Measurements from ENCODE around the gene TOR1AIP2. TPM values are rescaled to one million over a fixed set of nuclear protein-coding genes. Genes with fewer than 3 reads are reported as not detected.

The TOR1AIP2 gene
- total RNA-seq (10 to 100 TPM; 49.4 to 77.4 (median 67.8) TPM), polyA plus RNA-seq (1 to 10 TPM; 4.6 to 9.1 (median 5.1) TPM)
- long read RNA-seq, donor 1, full-length matches to known transcripts = 2 of 2 reads
- long read RNA-seq, donor 1, partial matches to known transcripts = 0 of 2 reads
- long read RNA-seq, donor 1, other reads (novel, unspliced or antisense) = 0 of 2 reads
- long read RNA-seq, donor 2, full-length matches to known transcripts = 2 of 2 reads
- long read RNA-seq, donor 2, partial matches to known transcripts = 0 of 2 reads
- long read RNA-seq, donor 2, other reads (novel, unspliced or antisense) = 0 of 2 reads

- DNase-seq = peak; percentile 98
- Histone ChIP-seq H3K36me3 (peaks cover 0 to 32% (median 8%) of the 10 kb centered on the region in 6 donors), H3K27ac (peak within 1 kb of the TSS; percentile 48 to 86 (median 76)), H3K9me3 (no peaks in the 10 kb centered on the region), H3K4me3 (peak within 1 kb of the TSS; percentile 53 to 79 (median 70)), H3K27me3 (replicated peaks in 1 of 7) (no peaks in the 10 kb centered on the region), H3K4me1 (peaks cover 28 to 72% (median 57%) of the 10 kb centered on the region in 6 donors)
- intact Hi-C loops (cut with DNase I; ENCODE audit: low total_unique reads) = no loop called here
- WGBS, 5 donors = 3 to 5% (median 4%) methylated on average over 31 of the region's 31 CpGs
- TF ChIP-seq POLR2A (IDR thresholded peaks at IDR 0.05) (peak; percentile 75 to 93 (median 92)), POLR2AphosphoS5 (IDR thresholded peaks at IDR 0.05) (peak; percentile 99 to 100 (median 99))
- TF ChIP-seq, protein P1, sequence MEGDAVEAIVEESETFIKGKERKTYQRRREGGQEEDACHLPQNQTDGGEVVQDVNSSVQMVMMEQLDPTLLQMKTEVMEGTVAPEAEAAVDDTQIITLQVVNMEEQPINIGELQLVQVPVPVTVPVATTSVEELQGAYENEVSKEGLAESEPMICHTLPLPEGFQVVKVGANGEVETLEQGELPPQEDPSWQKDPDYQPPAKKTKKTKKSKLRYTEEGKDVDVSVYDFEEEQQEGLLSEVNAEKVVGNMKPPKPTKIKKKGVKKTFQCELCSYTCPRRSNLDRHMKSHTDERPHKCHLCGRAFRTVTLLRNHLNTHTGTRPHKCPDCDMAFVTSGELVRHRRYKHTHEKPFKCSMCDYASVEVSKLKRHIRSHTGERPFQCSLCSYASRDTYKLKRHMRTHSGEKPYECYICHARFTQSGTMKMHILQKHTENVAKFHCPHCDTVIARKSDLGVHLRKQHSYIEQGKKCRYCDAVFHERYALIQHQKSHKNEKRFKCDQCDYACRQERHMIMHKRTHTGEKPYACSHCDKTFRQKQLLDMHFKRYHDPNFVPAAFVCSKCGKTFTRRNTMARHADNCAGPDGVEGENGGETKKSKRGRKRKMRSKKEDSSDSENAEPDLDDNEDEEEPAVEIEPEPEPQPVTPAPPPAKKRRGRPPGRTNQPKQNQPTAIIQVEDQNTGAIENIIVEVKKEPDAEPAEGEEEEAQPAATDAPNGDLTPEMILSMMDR (IDR thresholded peaks at IDR 0.05 in 8 of 11, conservative IDR thresholded peaks at IDR 0.05 in 3 of 11) = peak in 6 of 11 experiments; percentile 4 to 46 (median 19)
Measured at GRCh38 chr1:179877586-179878265, at the start of gene TOR1AIP2. TSS of gene TOR1AIP2 (minus strand) at chr1:179877803. CDS start at chr1:179852665, 25,138 bp downstream.

DNA sequence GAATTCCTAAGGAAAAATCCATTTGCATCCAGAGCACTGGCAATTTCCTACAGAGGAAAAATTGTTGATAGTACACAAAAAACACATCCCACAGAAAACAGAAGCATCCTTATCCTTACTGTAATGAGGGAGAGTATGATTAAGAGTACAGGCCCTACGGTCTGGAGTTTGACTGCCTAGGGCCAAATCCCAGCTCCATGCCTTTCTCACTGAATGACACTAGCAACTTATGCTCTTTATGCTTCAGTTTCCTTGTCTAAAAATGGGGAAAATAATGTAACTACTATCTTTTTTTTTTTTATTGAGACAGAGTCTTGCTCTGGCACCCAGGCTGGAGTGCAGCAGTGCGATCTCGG is 49.2 kb upstream of the TOR1AIP2 start:
- H3K4me1 ChIP-seq = no peaks in the 10 kb centered on the region
- H3K27me3 ChIP-seq (replicated peaks in 1 of 7) = no peaks in the 10 kb centered on the region
- peaks cover 0 to 9% (median 0%) of the 10 kb centered on the region in 6 donors for H3K36me3 ChIP-seq
- DNase-seq = no peak
- H3K4me3 ChIP-seq = no peak overlapping the region
- TF ChIP-seq POLR2A (IDR thresholded peaks at IDR 0.05) (no peak), POLR2AphosphoS5 (IDR thresholded peaks at IDR 0.05) (no peak)
- TF ChIP-seq, protein P1 (IDR thresholded peaks at IDR 0.05 in 8 of 11, conservative IDR thresholded peaks at IDR 0.05 in 3 of 11) = no peak
- intact Hi-C loops (cut with DNase I; ENCODE audit: low total_unique reads) = no loop called here
- H3K27ac ChIP-seq = no peak overlapping the region
- no peaks in the 10 kb centered on the region for H3K9me3 ChIP-seq
- 91 to 100% (median 97%) methylated on average over 3 of the region's 3 CpGs for WGBS, 5 donors

GRCh38 chr1:179925922-179926849 is 48.6 kb upstream of the TOR1AIP2 start:
- no peak for DNase-seq
- Histone ChIP-seq H3K4me1 (no peaks in the 10 kb centered on the region), H3K4me3 (no peak overlapping the region), H3K36me3 (peaks cover 0 to 15% (median 0%) of the 10 kb centered on the region in 6 donors), H3K27me3 (replicated peaks in 1 of 7) (no peaks in the 10 kb centered on the region), H3K27ac (no peak overlapping the region), H3K9me3 (no peaks in the 10 kb centered on the region)
- TF ChIP-seq POLR2AphosphoS5 (IDR thresholded peaks at IDR 0.05) = no peak
- TF ChIP-seq, protein P1 (IDR thresholded peaks at IDR 0.05 in 8 of 11, conservative IDR thresholded peaks at IDR 0.05 in 3 of 11) = no peak
- no peak for TF ChIP-seq POLR2A (IDR thresholded peaks at IDR 0.05)
- whole genome bisulfite sequencing, 5 donors = 73 to 88% (median 80%) methylated on average over 4 of the region's 4 CpGs
- intact Hi-C loops (cut with DNase I; ENCODE audit: low total_unique reads) = no loop called here

Data from spleen (tissue), 13 donors.